NCI-H1417 treated with DMSO at 0.1 percent for 48 hours (cell line): ENCODE results near the gene PNPLA7.
A peak's percentile ranks its signal among the peaks of the same experiment; 100 is the strongest.
"Not testable (repeated sequence)": the region's sequence is repeated elsewhere in the genome, so short reads cannot be mapped to it uniquely, and the experiment has no call there.

Experiments used
- DNase-seq: peaks from one replicate; lab custom pipeline; 2025; lab: John Stamatoyannopoulos, UW

Gene PNPLA7

GRCh38 chr9:137540536-137540935 is 9.7 kb downstream of the PNPLA7 start:
- DNase-seq, result no peak

DNA sequence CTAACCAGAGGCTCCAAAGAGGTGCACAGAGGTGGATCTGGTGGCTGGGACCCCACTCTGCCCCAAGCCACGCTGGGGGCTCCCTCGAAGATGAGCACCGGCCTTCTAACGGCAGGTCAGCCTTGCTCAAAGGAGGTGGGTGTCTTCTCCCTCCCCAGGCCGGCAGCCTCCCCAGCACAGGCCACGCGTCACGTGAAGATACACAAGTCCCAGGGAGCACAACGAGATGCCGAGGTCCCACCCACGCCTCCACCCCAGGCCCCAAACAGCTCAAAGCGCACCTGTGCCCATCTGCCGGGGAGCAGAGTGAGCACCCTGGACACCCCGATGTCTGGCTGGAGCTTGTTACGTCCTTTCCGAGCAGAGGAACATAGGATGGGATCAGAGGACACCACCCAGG is 12.1 kb downstream of the PNPLA7 start:
- no peak for DNase-seq

- DNase-seq, result not testable (repeated sequence)
These were observed 13.5 kb downstream of the PNPLA7 start for GRCh38 chr9:137536594-137537131.

GRCh38 chr9:137535120-137535428 is 15.1 kb downstream of the PNPLA7 start:
- DNase-seq, result no peak

GRCh38 chr9:137534256-137535119 is 15.7 kb downstream of the PNPLA7 start:
- DNase-seq, result peak; percentile 24

DNA sequence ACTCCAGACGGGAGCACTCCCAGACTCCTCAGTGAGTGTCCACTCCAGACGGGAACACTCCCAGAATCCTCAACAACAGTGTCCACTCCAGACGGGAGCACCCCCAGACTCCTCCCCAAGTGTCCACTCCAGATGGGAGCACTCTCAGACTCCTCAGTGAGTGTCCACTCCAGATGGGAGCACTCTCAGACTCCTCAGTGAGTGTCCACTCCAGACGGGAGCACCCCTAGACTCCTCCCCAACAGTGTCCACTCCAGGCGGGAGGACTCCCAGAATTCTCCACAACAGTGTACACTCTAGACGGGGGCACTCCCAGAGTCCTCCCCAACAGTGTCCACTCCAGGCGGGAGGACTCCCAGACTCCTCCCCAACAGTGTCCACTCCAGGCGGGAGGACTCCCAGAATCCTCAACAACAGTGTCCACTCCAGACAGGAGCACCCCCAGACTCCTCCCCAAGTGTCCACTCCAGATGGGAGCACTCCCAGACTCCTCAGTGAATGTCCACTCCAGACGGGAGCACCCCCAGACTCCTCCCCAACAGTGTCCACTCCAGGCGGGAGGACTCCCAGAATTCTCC is 17.2 kb downstream of the PNPLA7 start:
- DNase-seq, result not testable (repeated sequence)

- DNase-seq, result no peak
These were observed 19.0 kb downstream of the PNPLA7 start for GRCh38 chr9:137531099-137531765.

- no peak for DNase-seq
These were observed 19.9 kb downstream of the PNPLA7 start for GRCh38 chr9:137530331-137530730.

- DNase-seq, result no peak
These were observed 25.3 kb downstream of the PNPLA7 start for GRCh38 chr9:137524981-137525317.

DNA sequence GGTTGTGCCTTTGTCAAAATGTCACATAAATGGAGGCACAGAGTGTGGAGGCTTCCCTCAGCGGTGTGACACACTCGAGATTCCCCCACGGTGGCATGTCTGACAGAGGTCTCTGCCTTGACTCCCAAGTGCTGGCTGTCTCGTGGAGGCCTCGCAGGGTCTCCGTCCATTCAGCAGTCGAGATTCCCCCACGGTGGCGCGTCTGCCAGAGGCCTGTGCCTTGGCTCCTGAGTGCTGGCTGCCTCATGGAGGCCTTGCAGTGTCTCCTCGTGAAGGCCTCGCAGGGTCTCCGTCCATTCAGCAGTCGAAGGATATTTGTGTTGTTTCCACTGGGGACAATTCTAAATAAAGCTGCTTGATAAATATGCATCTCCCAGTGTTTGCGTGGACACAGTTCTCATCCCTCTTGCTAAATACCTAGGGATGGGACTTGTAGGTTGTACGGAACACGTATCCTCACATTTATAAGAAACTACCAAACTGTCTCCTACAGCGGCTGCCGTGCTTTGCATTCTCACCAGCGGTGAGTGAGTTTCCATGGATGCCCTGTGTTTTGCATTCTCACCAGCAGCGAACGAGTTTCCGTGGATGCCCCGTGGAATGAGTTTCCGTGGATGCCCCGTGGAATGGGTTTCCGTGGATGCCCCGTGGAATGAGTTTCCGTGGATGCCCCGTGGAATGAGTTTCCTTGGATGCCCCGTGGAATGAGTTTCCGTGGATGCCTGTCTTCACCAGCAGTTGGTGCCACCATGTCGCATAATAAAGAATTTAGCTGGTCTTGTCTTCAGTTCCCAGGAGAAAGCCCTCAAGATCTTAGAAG is 25.8 kb downstream of the PNPLA7 start:
- no peak for DNase-seq

GRCh38 chr9:137522746-137523455 is 27.3 kb downstream of the PNPLA7 start:
- no peak for DNase-seq

GRCh38 chr9:137521405-137521985 is 28.7 kb downstream of the PNPLA7 start:
- no peak for DNase-seq

DNA sequence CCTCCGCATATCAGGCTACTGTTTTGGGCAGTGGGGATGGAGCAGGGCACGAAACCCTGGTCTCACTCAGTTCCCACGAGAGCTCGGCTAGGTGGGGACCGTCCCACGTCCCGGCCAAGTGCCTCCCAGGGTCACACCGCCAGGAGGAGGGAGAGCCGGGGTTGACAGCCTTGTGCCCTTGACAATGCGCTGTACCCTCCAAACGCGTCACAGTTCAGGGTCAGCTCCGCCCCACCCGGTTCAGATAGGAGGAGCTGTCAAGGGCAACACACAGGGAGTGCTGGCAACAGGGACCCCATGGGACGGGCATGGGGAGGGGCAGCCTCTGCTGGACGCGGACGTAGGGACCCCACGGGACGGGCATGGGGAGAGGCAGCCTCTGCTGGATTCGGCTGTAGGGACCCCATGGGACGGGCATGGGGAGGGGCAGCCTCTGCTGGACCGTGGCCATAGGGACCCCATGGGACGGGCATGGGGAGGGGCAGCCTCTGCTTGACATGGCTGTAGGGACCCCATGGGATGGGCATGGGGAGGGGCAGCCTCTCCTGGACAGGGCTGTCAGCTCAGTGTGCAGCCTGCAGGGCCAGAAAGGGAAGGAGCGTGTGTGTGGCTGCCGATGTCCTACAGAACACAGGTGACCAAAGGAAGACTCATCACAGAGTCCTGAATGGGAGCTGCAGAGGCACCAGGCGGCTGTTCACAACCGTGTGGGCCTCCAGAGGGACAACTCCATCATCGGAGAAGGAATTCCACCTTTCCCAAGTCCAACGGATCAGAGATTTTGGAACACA is 29.4 kb downstream of the PNPLA7 start:
- no peak for DNase-seq

GRCh38 chr9:137519553-137519952 is 30.6 kb downstream of the PNPLA7 start:
- no peak for DNase-seq

DNA sequence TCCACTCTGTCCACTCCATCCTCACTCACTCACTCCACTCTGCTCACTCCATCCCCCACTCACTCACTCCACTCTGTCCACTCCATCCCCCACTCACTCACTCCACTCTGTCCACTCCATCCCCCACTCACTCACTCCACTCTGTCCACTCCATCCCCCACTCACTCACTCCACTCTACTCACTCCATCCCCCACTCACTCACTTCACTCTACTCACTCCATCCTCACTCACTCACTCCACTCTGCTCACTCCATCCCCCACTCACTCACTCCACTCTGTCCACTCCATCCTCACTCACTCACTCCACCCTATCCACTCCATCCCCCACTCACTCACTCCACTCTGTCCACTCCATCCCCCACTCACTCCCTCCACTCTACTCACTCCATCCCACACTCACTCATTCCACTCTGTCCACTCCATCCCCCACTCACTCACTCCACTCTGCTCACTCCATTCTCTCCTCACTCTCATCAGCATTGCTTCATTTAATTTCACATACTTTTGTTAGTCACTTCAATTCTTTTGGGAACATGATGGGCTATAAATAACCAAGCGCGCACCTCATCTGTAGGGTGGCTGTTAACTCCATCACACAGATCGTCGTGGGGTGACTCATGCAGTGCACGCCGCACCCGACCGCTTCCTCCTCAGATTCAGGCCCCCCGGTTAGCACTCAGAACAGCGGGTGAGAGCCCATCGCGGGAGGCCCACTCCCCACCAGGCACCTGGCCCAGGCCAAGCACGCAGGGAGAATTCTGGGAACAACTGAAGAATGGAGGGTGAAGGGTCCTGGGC is 31.3 kb downstream of the PNPLA7 start:
- not testable (repeated sequence) for DNase-seq

DNA sequence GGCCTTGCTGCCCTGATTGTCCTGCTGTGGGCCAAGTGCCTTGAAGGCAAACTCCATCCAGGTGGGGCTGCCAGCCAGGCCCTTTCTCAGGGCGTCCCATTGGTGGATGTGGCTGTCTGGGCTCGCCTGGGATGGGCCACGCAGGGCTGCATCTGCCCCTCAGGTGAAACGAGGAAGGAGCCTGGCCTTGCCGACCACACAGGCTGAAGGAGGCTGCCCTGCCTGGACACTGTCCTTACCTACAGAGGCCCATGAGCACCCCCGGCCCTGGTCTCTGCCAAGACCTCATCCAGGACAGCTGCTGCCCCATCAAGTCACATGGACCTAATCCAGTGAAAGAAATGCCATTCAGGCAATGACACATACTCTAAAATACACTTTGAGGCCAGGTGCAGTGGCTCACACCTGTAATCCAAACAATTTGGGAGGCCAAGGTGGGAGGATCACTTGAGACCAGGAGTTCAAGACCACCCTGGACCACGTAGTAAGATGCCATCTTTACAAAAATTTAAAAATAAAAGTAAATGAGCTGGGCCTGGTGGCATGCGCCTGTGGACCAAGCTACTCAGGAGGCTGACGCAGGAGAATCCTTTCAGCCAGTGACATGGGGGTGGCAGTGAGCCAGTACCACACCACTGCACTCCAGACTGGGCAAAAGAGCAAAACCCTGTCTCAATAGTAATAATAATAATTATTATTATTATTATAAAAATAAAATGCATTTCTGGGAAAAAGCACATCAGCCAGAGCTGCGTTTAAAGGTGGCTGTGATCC is 33.9 kb downstream of the PNPLA7 start:
- no peak for DNase-seq

DNA sequence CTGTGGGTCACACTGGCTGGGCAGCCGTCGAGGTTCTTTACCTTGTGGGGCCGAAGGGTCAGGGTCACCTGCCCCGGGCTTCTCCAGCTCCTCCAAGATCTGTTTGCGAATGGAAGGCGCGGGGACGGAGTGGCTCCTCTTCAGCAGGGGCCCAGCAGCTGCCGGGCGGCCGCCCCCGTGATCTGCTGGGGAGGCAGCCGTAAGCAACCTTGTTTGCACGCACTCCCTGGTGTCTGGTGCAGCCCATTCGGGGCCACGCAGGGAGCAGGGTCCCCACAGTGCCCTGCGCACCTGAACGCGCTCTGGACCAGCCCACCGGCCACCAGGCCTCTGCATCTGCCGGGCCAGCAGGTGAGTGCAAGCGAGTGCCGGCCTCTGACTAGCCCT is 34.9 kb downstream of the PNPLA7 start:
- no peak for DNase-seq

- no peak for DNase-seq
These were observed 35.4 kb downstream of the PNPLA7 start for GRCh38 chr9:137514691-137515337.
